ENCODE results near the gene OLIG2.

The OLIG2 gene

GRCh38 chr21:33032434-33033047, 6.8 kb downstream of the OLIG2 start:
- no peak for DNase-seq (ENCODE audit: low read depth in 3 of 3, low spot score in 1 of 3)

DNA sequence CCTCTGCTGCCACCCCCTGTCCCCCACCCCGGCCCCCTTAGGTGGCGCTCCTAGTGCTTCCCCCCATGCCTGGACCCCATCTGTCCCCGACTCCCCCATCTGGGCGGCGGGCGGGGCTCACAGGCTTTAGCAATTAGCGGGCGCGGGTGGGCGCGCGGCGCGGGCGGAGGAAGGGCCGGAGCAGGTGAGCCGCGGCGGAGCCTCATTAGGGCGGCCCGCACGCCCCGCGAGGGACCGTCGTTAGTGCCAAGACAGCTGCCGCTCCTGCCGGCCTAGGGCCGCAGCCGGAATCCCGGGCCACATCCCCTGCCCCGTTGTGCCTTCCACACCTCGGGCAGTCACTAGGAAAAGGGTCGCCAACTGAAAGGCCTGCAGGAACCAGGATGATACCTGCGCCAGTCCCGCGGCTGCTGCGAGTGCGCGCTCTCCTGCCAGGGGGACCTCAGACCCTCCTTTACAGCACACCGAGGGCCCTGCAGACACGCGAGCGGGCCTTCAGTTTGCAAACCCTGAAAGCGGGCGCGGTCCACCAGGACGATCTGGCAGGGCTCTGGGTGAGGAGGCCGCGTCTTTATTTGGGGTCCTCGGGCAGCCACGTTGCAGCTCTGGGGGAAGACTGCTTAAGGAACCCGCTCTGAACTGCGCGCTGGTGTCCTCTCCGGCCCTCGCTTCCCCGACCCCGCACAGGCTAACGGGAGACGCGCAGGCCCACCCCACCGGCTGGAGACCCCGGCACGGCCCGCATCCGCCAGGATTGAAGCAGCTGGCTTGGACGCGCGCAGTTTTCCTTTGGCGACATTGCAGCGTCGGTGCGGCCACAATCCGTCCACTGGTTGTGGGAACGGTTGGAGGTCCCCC, 7.6 kb downstream of the OLIG2 start:
- no peak for DNase-seq (ENCODE audit: low read depth in 3 of 3, low spot score in 1 of 3)

DNA sequence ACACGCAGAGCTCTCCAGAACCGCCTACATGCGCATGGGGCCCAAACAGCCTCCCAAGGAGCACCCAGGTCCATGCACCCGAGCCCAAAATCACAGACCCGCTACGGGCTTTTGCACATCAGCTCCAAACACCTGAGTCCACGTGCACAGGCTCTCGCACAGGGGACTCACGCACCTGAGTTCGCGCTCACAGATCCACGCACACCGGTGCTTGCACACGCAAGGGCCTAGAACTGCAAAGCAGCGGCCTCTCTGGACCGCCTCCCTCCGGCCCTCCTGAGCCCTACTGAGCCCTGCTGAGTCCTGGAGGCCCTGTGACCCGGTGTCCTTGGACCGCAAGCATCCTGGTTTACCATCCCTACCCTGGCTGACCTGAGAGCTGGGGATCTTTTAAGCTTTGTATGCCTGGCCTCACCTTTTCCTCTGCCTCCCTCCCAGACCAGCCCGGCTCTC, 8.3 kb downstream of the OLIG2 start:
- DNase-seq (ENCODE audit: low read depth in 3 of 3, low spot score in 1 of 3): no peak

GRCh38 chr21:33035147-33035546, 9.4 kb downstream of the OLIG2 start:
- no peak for DNase-seq (ENCODE audit: low read depth in 3 of 3, low spot score in 1 of 3)

DNA sequence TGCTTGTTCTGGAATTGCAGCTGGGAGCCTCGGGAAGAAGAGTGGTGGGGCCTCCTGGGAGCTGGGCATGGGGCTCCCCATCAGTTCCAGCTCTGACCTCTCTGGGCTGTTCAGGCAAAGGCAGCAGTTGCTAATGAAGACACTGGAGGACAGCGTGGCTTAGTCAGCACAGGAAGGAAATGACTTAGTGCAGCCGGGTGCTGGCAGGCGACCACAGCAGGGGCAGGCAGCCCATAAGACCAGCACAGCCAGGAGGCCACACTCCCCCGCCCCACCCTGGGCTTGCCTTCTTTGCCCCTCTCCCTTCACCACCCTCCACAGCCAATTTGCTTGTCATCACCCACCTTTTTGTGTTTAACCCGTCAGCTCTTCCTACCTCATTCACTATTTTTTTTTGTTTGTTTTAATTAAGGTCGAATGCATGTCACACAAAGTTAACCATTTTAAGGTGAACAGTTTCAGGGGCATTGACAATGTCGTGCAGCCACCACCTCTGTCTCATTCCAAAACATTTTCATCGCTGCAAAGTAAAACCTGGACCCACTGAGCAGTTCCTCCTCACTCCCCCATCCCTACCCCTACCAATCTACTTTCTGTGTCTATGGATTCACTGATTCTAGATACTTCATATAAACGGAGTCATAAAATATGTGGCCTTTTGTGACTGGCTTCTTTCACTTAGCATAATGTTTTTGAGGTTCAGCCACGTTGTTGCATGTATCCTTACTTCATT, 10.9 kb downstream of the OLIG2 start:
- DNase-seq (ENCODE audit: low read depth in 3 of 3, low spot score in 1 of 3): no peak

DNA sequence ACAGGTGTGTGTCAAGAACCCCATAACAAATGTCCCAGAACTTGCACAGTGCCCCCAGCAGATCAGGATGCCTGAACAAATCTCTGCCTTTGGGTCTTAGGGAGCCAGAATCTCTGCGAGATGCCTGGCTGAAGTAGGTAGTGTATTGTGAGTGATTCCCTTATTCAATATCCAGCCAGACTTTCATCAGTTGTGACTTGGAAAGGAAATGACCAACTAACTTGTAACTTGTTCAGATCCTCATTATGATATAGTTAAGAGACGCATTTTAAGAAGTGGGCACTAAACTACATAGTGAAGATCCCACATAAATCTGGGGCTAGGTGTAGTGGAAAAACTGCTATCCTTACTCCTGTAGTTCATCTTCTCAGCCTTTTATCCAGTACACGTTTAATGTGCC, 11.8 kb downstream of the OLIG2 start:
- no peak for DNase-seq (ENCODE audit: low read depth in 3 of 3, low spot score in 1 of 3)

GRCh38 chr21:33039536-33039935, 13.8 kb downstream of the OLIG2 start:
- DNase-seq (ENCODE audit: low read depth in 3 of 3, low spot score in 1 of 3): no peak

- DNase-seq (ENCODE audit: low read depth in 3 of 3, low spot score in 1 of 3): no peak
Observed at GRCh38 chr21:33040215-33040614, 14.5 kb downstream of the OLIG2 start.

- no peak for DNase-seq (ENCODE audit: low read depth in 3 of 3, low spot score in 1 of 3)
Observed at GRCh38 chr21:33041981-33042380, 16.2 kb downstream of the OLIG2 start.

- DNase-seq (ENCODE audit: low read depth in 3 of 3, low spot score in 1 of 3): no peak
Observed at GRCh38 chr21:33042812-33043211, 17.1 kb downstream of the OLIG2 start.

DNA sequence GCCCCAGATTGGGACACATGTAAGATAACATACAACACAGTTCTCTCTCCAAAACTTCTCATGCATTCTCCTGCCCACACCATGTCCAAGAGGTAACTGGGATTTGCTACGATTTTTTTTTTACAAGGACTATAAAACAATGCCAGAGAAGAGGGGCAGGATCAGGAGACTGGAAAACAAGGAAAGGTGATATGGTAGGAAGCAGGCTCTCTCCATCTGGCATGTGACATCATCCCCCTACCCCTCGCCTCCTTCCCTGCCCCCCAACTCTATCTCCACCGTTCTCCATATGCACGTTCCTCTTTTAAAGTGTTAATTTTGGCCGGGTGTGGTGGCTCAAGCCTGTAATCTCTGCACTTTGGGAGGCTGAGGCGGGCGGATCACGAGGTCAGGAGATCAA, 20.7 kb downstream of the OLIG2 start:
- DNase-seq (ENCODE audit: low read depth in 3 of 3, low spot score in 1 of 3): no peak

DNA sequence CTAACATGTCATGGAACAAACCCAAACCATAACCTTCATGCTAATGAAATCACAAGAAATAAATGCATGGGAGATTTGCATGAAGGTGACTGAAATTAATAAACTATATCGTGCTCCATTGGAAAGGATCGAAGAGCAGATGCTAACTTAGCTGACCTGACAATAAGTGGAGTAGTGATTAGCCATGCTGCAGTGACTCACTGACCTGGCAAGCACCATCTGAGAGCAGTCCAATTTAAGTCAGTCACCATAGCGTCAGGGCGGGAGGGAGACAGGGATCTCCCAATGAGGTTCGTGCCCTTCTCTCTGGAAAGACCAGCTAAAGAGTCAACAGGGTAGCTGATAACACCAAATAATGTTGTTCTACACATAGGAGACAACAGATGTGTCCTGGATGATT, 21.5 kb downstream of the OLIG2 start:
- no peak for DNase-seq (ENCODE audit: low read depth in 3 of 3, low spot score in 1 of 3)

DNA sequence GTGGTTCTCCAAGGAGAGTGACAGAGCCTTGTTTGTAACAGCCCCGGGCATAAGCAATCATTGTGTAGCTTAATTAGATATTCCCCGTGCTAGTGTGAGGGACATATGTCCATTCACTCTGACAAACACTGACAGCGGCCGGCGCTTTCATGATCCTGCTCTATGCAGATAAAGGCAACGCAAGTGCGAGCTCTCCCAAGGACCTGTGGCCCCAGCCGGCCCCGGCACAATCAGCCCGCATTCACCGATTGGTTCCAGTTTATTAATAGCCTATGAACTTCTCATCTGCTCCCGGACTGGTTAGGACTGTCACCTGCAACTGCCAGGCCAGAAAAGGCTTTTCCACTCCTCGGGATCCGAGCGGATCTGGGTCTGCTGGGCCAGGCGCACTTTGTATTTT, 26.2 kb downstream of the OLIG2 start:
- no peak for DNase-seq (ENCODE audit: low read depth in 3 of 3, low spot score in 1 of 3)

DNA sequence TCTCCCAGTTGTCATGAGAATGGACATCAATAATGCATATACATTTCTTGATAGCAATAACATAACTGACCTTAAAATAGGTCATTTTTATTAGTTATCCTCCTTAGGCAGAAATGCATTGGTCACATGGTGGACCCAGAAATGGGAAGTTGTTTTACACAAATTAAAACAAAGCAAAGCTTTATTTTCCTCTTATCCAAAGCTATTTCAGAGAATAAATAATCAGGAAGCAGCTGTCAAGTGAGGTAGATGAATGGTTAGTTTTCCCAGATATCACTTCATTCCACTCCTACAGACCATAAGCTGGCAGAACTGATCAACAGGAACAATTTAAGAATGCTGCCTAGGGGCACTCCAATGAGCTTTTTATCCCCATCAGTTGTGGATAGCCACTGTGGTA, 28.2 kb downstream of the OLIG2 start:
- no peak for DNase-seq (ENCODE audit: low read depth in 3 of 3, low spot score in 1 of 3)

DNA sequence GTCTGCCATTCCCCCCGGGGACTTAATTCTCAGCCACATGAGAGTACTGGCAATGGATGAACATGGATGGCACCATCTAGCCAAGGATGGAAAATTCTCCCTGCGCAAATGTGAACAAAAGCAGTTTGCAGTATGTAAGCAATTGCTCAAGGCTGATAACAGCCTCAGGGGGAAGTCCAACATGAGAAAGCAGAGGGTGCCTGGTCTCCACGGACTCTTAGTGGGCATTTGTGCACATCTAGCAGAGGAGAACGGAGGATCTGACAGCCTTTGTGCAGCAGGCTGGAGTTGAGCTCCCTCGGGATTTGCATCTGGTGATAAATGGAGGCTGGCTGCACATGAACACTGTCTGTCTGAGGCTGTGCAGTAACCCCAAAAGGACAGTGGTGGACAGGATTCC, 30.3 kb downstream of the OLIG2 start:
- DNase-seq (ENCODE audit: low read depth in 3 of 3, low spot score in 1 of 3): no peak

DNA sequence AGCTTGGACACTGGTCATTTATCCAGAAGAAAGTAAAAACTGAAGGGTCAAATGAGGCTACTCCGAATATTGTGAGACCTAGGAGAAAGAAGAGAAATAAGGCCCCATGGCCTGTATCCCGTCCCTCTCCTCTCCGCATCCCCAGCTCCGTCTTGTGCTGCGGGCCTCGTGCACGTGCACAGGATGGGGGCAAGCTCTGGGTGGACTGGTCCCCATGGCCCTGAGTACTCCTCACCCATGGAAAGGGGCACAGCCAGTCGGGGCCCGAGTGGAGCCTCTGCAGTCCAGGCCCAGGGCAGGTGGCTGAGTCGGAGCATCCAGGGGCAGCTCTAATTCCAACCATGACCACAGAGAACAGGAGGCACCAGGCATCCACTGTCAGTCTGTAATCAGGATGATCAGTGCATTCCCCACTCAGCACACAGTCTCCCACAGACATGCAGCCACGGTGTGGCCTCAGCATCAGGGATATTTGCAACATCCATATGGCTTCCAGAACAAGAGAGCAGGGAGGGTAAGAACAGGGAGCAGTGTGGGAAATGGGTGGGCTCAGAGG, 31.7 kb downstream of the OLIG2 start:
- no peak for DNase-seq (ENCODE audit: low read depth in 3 of 3, low spot score in 1 of 3)

GRCh38 chr21:33058527-33058926, 32.8 kb downstream of the OLIG2 start:
- DNase-seq (ENCODE audit: low read depth in 3 of 3, low spot score in 1 of 3): no peak

DNA sequence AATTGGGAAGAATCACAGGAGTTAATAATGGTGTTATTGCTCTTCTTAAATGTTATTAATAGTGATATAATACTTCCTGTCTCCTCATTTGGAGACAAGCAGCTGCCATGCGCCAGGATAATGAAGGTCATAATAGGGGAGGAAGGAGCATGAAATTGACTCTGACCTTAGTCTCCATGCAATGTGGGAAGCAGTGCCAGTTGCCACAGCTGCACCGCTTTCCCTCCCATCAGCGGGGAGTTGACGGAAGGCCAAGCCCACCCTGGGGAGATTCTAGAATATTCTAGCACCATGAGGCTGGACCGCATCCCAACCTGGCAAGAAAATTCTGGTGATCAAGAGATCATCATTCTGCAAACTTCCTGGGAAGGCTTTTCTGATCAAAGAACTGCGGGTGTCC, 33.2 kb downstream of the OLIG2 start:
- DNase-seq (ENCODE audit: low read depth in 3 of 3, low spot score in 1 of 3): no peak

DNA sequence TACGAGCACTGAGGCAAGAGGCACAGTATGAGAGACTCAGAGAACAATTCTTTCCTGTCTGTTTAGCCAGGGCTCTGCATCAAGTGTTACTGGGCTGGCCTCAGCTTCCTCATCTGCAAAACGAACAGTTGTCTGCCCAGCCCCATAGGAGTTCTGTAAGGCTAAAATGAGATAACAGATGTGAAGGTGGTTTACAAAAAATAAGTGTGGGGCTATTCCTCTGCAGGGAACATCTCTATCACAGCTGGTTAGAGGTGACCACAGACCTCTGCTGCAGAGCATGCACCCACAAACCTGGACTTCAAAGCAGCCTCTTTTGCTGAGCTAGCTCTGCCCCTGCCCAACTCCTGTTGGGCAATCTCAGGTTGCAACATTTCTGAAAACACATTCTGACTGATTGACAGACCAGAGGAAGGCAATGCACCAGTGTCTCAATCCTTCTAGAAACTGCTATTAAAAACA, 33.7 kb downstream of the OLIG2 start:
- DNase-seq (ENCODE audit: low read depth in 3 of 3, low spot score in 1 of 3): no peak

GRCh38 chr21:33061233-33061632, 35.5 kb downstream of the OLIG2 start:
- DNase-seq (ENCODE audit: low read depth in 3 of 3, low spot score in 1 of 3): no peak

DNA sequence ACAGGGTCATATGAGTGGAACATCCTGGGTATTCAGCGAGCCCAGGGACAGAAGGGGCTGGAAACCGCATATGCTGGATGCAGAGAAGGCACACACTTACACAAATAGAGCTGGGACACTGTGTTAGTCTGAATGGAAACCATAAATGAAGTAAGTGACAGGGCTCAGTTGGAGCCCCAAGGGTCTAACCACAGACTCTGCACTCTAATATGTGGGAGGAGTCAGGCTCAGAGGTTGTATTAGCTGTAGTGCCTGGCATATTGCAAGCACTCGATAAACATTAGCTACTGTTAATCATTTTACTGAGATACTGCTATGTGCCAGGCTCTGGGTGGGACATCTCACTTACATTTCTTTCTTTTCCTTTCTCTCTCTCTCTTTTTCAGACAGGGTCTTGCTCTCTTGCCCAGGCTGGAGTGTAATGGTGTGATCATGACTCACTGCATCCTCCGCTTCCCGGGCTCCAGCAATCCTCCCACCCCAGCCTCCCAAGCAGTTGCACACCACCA, 37.7 kb downstream of the OLIG2 start:
- no peak for DNase-seq (ENCODE audit: low read depth in 3 of 3, low spot score in 1 of 3)

All from stimulated activated CD4-positive, alpha-beta T cell treated with anti-CD3 and anti-CD28 coated beads, TNF-alpha, amount 100 ng/mL, for 1 hour (primary cell).